RWPE1 (cell line): ENCODE data around the gene KMT5B.

Source experiments
- CTCF ChIA-PET: fragments of 350-600 bp; sonication (Branson Sonifier 250); formaldehyde crosslinking; extraction: SDS; loops from one replicate; lab custom pipeline; 2021; lab: Yijun Ruan, JAX
- POLR2A ChIA-PET: fragments of 400-600 bp; formaldehyde crosslinking; extraction: SDS; loops from one replicate; lab custom pipeline; 2020; ENCODE audit warnings: antibody characterized with exemption; ENCODE audit not compliant: low non-redundant PET; lab: Yijun Ruan, JAX
- DNase-seq: peaks from one replicate; pipeline ENCODE4 v3.0.0; 2012; ENCODE audit warnings: low spot score
- H3K27ac ChIP-seq: fragments of 450-650 bp; 2 replicates; pipeline ENCODE4 v1.5.1; 2017
- TF ChIP-seq, protein P1 (sequence below): fragments of 450-650 bp; conservative IDR thresholded peaks from 2 replicates; pipeline ENCODE4 v1.5.1; 2017; ENCODE audit warnings: low read depth, mild to moderate bottlenecking

Gene KMT5B

DNA sequence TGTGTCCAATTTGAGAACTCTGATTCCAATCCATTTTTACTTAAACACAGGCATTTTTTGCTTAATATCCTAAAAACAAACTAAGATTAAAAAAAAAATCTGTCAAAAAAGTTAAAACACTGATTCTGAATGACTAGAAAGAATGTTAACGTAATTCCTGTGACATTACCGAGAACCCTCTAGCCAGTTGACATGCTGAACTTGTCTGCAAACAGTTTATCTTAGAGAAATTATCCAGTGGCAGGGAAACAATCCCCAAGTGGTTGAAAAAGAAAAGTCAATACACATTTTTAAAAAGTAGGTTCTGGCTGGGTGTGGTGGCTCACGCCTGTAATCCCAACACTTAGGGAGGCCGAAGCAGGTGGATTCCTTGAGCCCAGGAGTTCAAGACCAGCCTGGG lies 11.6 kb downstream of the KMT5B start:
- ChIA-PET CTCF (no interaction called here), POLR2A (no interaction called here)
- H3K27ac ChIP-seq: no peak overlapping the region
- no peak for DNase-seq
- TF ChIP-seq, protein P1, sequence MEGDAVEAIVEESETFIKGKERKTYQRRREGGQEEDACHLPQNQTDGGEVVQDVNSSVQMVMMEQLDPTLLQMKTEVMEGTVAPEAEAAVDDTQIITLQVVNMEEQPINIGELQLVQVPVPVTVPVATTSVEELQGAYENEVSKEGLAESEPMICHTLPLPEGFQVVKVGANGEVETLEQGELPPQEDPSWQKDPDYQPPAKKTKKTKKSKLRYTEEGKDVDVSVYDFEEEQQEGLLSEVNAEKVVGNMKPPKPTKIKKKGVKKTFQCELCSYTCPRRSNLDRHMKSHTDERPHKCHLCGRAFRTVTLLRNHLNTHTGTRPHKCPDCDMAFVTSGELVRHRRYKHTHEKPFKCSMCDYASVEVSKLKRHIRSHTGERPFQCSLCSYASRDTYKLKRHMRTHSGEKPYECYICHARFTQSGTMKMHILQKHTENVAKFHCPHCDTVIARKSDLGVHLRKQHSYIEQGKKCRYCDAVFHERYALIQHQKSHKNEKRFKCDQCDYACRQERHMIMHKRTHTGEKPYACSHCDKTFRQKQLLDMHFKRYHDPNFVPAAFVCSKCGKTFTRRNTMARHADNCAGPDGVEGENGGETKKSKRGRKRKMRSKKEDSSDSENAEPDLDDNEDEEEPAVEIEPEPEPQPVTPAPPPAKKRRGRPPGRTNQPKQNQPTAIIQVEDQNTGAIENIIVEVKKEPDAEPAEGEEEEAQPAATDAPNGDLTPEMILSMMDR: no peak

DNA sequence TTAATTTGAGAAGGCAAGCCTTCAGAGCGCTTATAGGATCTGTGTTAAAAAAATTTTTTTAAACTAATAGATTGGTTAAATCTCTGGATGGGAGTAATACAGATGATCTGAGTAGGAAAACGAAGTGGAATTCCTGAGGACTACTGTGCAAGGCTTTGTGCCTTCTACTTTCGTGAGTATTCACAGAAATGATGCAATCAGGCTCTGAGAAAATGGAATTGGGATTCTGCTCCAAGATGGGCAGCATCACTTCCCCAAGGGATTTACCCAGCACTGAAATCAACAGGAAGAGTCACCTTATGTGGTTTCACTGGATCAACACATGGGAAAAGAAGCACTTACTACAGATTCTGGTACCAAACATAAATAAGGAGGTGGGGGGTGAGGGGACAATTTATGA lies 12.5 kb downstream of the KMT5B start:
- ChIA-PET POLR2A (no interaction called here), CTCF (no interaction called here)
- TF ChIP-seq, protein P1: no peak
- H3K27ac ChIP-seq: no peak overlapping the region
- no peak for DNase-seq

DNA sequence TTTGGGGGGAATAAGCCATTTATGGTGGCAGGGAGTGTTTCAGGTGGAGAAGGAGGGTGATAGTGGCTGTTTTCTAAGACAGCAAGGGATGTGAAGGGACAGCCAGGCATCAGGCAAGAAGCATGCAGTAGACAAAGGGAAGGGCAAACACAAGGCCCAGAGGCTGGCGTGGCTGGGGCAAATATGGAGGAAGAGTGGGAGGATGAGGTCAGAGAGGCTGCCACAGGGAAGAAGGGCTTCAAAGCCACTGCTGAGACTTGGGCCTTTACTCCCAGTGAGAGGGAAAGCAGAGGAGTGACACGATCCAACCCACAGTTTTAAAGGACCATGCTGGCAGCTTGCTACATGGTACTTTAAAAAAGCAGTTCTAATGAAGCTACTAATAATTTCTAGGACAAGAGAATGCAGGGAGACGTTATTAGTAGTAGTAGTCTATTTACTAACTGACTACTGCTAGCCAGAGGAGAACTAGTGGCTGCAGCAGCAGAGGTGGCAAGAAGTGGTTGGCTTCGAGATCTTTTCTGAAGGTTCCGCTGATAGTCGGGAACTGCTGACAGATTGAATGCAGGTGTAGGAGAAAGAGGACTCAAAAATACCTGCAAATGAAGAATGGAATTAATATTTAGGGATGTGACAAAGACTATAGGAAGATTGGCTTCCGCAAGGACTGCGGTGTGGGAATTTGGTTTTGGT lies 13.7 kb downstream of the KMT5B start:
- CTCF ChIA-PET: no interaction called here
- no peak for DNase-seq
- POLR2A ChIA-PET: no interaction called here
- TF ChIP-seq, protein P1: no peak
- H3K27ac ChIP-seq: no peak overlapping the region

DNA sequence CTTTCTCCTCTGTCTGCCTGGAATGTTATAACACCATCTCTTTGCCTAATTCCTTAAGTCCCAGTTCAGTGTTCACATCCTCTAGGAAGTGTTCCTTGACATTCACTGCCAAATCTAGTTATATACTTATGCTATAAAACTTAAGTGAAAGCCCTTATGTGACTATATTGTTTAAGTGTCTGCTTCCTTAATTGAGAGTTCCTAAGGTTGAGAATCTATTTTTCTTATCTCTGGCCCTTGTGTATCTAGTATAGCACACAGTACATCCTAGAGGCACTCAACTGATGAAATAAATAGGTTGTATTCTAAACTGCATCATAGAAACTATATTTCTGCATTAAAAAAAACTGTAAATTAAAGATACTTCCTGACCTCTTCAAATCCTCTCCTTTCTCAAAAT lies 16.9 kb downstream of the KMT5B start:
- DNase-seq: no peak
- ChIA-PET CTCF (interaction anchor here (0.6 kb wide), 1 partner anchor 13 kb away, joined by 3 read pairs; no protein-coding TSS in a partner anchor), POLR2A (no interaction called here)
- TF ChIP-seq, protein P1: no peak
- no peak overlapping the region for H3K27ac ChIP-seq

DNA sequence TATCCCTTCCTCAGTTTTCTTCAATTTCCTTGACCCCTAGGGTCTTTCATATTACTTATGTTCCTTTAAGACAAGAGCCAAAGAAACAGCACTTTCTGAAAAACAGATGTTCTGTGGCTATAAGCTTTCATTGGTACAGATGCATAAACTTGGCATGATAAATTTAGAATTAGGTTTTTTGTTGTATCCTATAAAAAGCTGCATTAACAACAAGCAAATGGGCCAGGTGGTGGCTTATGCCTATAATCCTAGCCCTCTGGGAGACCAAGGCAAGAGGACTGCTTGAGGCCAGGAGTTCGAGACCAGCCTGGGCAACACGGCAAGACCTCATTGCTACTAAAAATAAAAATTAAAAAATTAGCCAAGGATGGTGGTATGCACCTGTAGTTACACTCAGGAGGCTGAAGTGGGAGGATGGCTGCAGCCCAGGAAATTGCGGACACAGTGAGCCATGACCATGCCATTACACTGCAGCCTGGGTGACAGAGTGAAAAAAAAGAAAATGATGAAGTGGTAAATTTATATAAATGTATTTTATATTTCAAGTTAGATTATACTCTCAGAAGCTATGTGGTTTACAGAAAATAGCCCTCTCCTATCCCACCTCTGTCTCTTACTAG lies 18.3 kb downstream of the KMT5B start:
- no peak overlapping the region for H3K27ac ChIP-seq
- TF ChIP-seq, protein P1: no peak
- POLR2A ChIA-PET: no interaction called here
- no peak for DNase-seq
- CTCF ChIA-PET: interaction anchor here (0.6 to 1.3 kb wide), 2 partner anchors 14 to 55 kb away, joined by 3 to 7 read pairs; no protein-coding TSS in a partner anchor

DNA sequence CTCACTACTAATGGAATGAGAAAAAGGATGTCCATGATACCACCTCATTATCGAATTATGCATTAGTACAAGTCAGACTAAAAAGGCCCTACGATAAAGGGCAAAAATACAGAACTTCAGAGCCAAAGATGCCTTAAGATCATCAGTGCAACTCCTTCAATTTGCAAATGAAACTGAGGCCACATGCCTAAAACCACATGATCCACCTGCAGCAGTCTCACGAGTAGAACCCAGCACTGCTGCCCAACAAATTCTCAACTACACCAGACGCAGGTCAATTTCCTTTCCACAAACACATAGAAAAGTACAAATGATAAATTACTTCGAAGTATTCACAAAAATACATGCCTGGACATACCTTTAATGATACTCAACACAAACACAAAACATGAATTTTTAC lies 20.1 kb downstream of the KMT5B start:
- H3K27ac ChIP-seq: no peak overlapping the region
- no peak for DNase-seq
- TF ChIP-seq, protein P1: no peak
- ChIA-PET POLR2A (no interaction called here), CTCF (interaction anchor here (0.6 kb wide), 2 partner anchors 31 to 127 kb away, joined by 3 to 6 read pairs; no protein-coding TSS in a partner anchor)
